GM12891 (cell line): Measurements from ENCODE around the gene GPC5.

Experiments
- PAX5 ChIP-seq: IDR thresholded peaks from 2 replicates; pipeline ENCODE4 v1.6.1; 2011; ENCODE audit warnings: low read length, moderate library complexity, mild to moderate bottlenecking; ENCODE audit not compliant: insufficient read depth, severe bottlenecking
- POLR2A ChIP-seq: IDR thresholded peaks from 2 replicates; pipeline ENCODE4 v1.6.1; 2011; ENCODE audit warnings: low read depth, low read length, control low read depth
- POLR2AphosphoS5 ChIP-seq: IDR thresholded peaks from 2 replicates; pipeline ENCODE4 v1.6.1; 2011; ENCODE audit warnings: low read depth, low read length, control low read depth
- POU2F2 ChIP-seq: IDR thresholded peaks from 2 replicates; pipeline ENCODE4 v1.6.1; 2011; ENCODE audit warnings: low read depth, mild to moderate bottlenecking, control low read depth, low read length, moderate library complexity
- SPI1 ChIP-seq: IDR thresholded peaks from 2 replicates; pipeline ENCODE4 v1.6.1; 2011; ENCODE audit warnings: low read depth, low read length, control low read depth
- TAF1 ChIP-seq: IDR thresholded peaks from 2 replicates; pipeline ENCODE4 v1.6.1; 2011; ENCODE audit warnings: low read depth, low read length, control low read depth

DNA sequence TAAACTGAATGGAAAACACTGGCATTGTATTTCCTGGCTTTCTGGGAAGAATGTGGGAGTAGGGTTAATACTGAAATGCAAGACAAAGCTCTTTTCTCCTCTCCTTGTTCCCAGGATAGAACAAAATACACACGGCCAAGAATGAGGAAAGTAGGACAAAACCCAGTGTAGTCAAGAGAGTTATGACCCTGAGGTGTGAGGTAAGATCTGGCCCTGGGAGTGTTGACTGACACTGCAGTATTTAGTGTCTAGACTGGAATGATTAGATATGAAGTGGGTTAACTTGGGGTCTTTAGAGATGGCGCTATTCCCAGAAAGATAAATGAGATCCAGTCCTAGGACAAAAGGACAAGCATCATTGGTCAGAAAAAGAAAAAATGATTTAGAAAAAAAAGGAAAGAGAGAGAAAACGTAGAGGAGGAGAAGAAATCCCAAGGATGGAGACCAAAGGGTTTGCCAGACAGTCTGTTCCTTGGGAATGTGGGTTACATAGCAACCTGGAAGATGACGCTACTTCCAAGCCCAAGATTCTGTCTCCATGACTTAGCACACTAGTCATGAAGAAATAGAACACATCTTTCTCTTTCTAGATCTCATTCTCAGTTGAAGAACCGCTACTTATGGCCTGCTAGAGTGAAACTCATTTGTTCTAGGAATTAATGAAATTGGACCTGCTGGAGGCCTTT, 1284.6 kb downstream of the GPC5 start:
- TF ChIP-seq POU2F2 (no peak), POLR2A (no peak), POLR2AphosphoS5 (no peak), TAF1 (no peak), SPI1 (no peak), PAX5 (no peak)
